Choroid plexus epithelial cell (primary cell): Measurements from ENCODE around the gene SHC4.

Experiments used
- DNase-seq: peaks from one replicate; pipeline ENCODE4 v3.0.0-alpha.2; 2010; ENCODE audit warnings: low read depth
- H3K4me3 ChIP-seq: 2 replicates; pipeline ENCODE4 v1.5.1; 2011; ENCODE audit warnings: low read depth, mild to moderate bottlenecking, control low read depth, low read length, moderate library complexity
- TF ChIP-seq, protein P1 (sequence below): conservative IDR thresholded peaks from 2 replicates; pipeline ENCODE4 v1.5.1; 2011; ENCODE audit warnings: low read depth, mild to moderate bottlenecking, control low read depth, inconsistent platforms, low read length, moderate library complexity

The SHC4 gene

DNA sequence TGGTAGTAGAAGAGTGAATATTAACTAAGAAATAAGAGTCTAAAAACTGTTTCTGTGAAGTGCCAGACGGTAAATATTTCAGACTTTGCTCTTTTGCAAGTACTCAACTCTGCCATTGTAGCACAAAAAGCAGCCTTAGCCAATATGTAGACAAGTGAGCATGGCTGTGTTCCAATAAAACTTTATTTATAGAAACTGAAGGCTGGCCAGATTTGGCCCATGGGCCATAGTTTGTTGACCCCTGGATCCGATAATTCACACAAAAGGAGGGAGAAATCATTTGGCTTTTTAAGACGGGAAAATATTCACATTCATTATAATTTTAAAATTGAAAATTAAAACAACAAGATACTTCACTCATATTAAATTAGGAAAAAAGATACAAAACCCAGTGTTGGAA is 70.4 kb downstream of the SHC4 start:
- TF ChIP-seq, protein P1, sequence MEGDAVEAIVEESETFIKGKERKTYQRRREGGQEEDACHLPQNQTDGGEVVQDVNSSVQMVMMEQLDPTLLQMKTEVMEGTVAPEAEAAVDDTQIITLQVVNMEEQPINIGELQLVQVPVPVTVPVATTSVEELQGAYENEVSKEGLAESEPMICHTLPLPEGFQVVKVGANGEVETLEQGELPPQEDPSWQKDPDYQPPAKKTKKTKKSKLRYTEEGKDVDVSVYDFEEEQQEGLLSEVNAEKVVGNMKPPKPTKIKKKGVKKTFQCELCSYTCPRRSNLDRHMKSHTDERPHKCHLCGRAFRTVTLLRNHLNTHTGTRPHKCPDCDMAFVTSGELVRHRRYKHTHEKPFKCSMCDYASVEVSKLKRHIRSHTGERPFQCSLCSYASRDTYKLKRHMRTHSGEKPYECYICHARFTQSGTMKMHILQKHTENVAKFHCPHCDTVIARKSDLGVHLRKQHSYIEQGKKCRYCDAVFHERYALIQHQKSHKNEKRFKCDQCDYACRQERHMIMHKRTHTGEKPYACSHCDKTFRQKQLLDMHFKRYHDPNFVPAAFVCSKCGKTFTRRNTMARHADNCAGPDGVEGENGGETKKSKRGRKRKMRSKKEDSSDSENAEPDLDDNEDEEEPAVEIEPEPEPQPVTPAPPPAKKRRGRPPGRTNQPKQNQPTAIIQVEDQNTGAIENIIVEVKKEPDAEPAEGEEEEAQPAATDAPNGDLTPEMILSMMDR, result no peak
- no peak overlapping the region for H3K4me3 ChIP-seq
- no peak for DNase-seq

DNA sequence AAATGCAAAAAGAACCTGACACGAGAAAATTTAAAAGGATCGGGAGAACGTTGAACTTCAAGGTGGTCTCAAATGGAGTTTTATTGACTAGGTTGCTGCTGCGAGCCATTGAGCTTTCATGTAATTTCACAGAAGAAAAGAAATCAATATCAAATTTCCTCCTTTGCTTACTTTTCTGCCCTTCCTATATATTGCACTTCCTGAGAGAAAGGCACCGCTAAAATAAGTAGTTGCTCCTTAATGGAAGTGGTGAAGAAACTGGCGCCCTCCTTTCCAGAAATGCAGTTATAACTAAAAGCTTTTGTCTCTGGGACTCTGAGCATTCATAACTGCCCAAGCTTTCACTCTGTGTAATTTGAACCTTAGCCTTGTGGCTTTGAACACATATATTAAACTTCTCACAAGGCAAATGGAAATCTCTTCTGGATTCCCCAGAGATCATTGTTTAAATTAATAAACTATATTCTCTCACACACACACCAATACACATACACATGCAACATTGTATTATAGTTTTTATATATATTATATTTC is 72.4 kb downstream of the SHC4 start:
- DNase-seq, result peak; percentile 57
- peak overlapping the region; percentile 6 for H3K4me3 ChIP-seq
- TF ChIP-seq, protein P1, result no peak

DNA sequence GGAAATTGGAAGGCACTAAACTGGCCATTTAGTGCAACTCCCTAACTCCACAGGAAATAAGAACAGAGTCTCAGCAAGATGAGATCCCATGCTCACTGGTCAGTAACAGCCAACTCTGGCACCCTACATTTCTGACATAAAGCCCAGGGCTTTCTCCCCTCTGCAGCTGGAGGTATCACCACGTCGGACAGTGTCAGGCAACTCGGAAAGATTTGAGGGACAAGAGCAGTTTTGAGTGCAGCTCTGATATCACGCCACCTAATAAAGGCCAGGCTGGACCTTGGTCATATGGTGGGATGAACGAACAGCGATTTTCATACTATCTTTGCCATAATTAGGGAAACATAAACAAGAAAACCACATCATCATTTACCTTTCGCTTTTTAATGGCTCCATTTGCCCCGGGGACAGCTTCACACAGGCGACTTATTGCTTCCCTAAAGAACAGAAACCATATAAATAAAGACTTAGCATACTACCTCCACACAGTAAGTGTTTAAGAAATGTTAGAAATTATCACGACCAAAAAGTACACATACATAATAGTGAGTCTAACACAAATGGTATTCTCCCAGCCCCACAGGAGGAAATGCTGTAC is 73.2 kb downstream of the SHC4 start:
- DNase-seq, result no peak
- TF ChIP-seq, protein P1, result no peak
- H3K4me3 ChIP-seq, result no peak overlapping the region

DNA sequence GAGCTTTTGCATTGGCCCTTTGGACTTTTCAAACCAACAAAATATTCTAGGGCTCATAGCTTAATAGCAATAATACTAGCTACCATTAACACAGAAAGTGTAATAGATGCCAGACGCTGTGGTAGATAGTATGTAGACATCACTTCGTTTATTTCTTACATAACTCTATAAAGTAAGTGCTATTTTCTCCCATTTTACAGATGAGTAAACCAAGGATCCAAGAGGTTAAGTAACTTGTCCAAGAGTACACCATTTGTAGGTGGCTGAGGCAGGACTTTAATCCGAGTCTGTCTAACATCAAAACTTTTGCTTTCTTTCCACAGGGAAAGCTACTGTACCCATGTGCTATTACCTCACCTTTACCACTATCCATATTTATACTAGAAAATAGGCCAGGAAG is 73.8 kb downstream of the SHC4 start:
- TF ChIP-seq, protein P1, result no peak
- no peak overlapping the region for H3K4me3 ChIP-seq
- no peak for DNase-seq

DNA sequence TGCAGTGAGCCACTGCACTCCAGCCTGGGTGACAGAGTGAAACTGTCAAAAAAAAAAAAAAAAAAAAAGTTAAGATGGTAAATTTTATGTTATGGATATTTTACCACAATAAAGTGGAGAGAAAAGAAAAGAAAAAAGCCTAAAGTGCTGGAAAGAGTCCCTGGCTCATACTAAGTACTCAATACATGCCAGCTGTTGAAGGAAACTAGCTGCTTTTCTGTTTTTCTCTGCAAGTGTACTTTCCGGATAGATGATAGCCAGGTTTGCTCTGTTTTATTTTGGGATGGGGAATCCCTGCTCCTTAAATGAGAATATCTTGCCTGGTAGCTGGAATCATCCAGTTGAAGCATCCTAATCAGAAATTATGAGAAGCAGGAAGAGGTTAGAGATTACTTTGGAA is 74.9 kb downstream of the SHC4 start:
- TF ChIP-seq, protein P1, result no peak
- no peak overlapping the region for H3K4me3 ChIP-seq
- DNase-seq, result no peak

DNA sequence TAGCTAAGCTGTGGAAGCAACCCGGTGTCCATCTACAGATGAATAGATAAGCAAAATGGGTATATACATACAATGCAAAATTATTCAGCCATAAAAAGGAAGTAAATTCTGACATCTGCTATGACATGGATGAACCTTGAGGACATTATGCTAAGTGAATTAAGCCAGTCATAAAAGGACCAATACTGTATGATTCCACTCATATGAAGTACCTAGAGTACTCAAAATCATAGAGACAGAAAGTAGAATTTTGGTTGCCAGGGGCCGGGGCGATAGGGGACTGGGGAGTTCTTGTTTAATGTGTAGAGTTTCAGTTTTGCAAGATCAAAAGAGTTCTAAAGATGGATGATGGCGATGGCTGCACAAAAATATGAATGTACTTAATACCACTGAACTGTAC is 75.5 kb downstream of the SHC4 start:
- no peak overlapping the region for H3K4me3 ChIP-seq
- TF ChIP-seq, protein P1, result no peak
- DNase-seq, result no peak

DNA sequence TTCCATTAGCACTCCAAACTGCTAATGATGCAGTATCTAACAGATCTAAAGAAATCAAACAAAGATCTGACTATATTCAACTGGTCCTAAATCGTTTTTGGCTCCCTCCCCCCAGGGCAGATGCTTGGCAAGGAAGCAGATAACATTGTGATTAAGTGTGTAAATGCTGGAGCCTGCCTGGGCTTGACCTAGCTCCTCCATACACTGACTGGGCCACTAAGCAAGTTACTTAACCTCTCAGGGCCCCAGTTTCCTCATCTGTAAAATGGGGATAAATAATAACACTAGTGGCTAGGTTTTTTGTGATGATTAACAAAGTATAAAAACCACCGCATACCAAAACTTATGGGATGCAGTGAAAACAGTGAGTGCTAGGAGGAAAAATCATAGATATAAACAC is 76.6 kb downstream of the SHC4 start:
- no peak for DNase-seq
- TF ChIP-seq, protein P1, result no peak
- no peak overlapping the region for H3K4me3 ChIP-seq
